Measurements from ENCODE around the gene ARMC3. TPM values are rescaled to one million over a fixed set of nuclear protein-coding genes. Genes with fewer than 3 reads are reported as not detected.
"Not testable (repeated sequence)": the region's sequence is repeated elsewhere in the genome, so short reads cannot be mapped to it uniquely, and the experiment has no call there.

The ARMC3 gene
- total RNA-seq, 1 donor from 2014 or later = not detected

DNA sequence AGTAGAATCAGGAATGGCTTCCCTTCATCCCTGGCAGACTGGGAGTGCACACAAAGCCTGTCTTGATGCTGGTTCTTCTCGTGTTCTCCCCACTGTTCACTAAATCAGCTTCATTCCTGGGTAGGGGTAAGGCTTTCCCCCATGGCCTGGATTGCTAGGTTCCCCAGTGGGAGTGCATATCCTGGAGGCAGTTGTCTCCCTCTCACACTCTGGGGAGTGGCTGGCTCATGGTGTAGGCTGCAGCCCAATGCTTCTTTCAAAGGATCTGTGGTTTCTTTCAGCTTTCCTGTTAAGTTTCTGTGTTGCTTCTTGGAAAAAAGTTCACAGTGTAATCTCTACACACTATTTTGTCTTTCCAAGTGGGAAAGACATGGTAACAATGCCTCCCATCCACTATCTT lies 32.6 kb upstream of the ARMC3 start:
- no peaks in the 10 kb centered on the region for H3K36me3 Mint-ChIP-seq (ENCODE audit: unreplicated experiment)
- no peaks in the 10 kb centered on the region for H3K27me3 Mint-ChIP-seq (ENCODE audit: unreplicated experiment)
- no peaks in the 10 kb centered on the region for H3K4me1 Mint-ChIP-seq (ENCODE audit: low read depth, unreplicated experiment)

DNA sequence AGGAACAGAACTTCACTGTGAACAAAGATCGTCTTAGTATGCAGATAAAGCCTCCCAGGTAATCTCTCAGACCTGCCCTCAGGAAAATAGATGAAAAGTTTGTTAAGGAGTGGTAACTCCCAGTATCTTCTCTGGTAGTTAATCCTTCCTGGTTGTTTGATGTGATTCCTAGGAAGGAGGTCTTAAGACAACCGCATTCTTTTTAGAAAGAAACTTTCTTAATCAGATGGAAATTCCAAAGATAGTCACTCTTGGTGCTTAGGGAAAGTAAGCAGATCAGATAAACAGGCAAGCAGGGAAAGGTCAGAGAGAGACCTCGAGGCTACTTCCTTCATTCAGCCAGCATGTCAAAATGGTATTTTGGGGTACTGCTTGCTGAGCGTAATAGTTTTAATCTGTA lies 30.5 kb upstream of the ARMC3 start:
- Mint-ChIP-seq H3K27me3 (ENCODE audit: unreplicated experiment) (no peaks in the 10 kb centered on the region), H3K27ac (ENCODE audit: unreplicated experiment) (no peak overlapping the region)
- TF ChIP-seq, protein P1, sequence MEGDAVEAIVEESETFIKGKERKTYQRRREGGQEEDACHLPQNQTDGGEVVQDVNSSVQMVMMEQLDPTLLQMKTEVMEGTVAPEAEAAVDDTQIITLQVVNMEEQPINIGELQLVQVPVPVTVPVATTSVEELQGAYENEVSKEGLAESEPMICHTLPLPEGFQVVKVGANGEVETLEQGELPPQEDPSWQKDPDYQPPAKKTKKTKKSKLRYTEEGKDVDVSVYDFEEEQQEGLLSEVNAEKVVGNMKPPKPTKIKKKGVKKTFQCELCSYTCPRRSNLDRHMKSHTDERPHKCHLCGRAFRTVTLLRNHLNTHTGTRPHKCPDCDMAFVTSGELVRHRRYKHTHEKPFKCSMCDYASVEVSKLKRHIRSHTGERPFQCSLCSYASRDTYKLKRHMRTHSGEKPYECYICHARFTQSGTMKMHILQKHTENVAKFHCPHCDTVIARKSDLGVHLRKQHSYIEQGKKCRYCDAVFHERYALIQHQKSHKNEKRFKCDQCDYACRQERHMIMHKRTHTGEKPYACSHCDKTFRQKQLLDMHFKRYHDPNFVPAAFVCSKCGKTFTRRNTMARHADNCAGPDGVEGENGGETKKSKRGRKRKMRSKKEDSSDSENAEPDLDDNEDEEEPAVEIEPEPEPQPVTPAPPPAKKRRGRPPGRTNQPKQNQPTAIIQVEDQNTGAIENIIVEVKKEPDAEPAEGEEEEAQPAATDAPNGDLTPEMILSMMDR (IDR thresholded peaks at IDR 0.05; ENCODE audit: partially characterized antibody, unreplicated experiment) = no peak

More for the DNA sequence above, 32.6 kb upstream of the ARMC3 start:
- DNase-seq = no peak
- Mint-ChIP-seq H3K27ac (ENCODE audit: unreplicated experiment) (no peak overlapping the region), H3K9me3 (ENCODE audit: unreplicated experiment) (peaks cover 2% of the 10 kb centered on the region), H3K4me3 (ENCODE audit: unreplicated experiment) (no peak overlapping the region)
- TF ChIP-seq, protein P1 (IDR thresholded peaks at IDR 0.05; ENCODE audit: partially characterized antibody, unreplicated experiment) = no peak

GRCh38 chr10:22899307-22899706 lies 28.5 kb upstream of the ARMC3 start:
- DNase-seq = no peak
- Mint-ChIP-seq H3K4me3 (ENCODE audit: unreplicated experiment) (no peak overlapping the region), H3K36me3 (ENCODE audit: unreplicated experiment) (no peaks in the 10 kb centered on the region), H3K4me1 (ENCODE audit: low read depth, unreplicated experiment) (no peaks in the 10 kb centered on the region), H3K27ac (ENCODE audit: unreplicated experiment) (no peak overlapping the region), H3K9me3 (ENCODE audit: unreplicated experiment) (no peaks in the 10 kb centered on the region), H3K27me3 (ENCODE audit: unreplicated experiment) (no peaks in the 10 kb centered on the region)
- TF ChIP-seq, protein P1 (IDR thresholded peaks at IDR 0.05; ENCODE audit: partially characterized antibody, unreplicated experiment) = no peak

More for the DNA sequence above, 30.5 kb upstream of the ARMC3 start:
- H3K4me3 Mint-ChIP-seq (ENCODE audit: unreplicated experiment) = no peak overlapping the region
- H3K4me1 Mint-ChIP-seq (ENCODE audit: low read depth, unreplicated experiment) = no peaks in the 10 kb centered on the region
- no peak for DNase-seq
- peaks cover 2% of the 10 kb centered on the region for H3K9me3 Mint-ChIP-seq (ENCODE audit: unreplicated experiment)
- H3K36me3 Mint-ChIP-seq (ENCODE audit: unreplicated experiment) = no peaks in the 10 kb centered on the region

DNA sequence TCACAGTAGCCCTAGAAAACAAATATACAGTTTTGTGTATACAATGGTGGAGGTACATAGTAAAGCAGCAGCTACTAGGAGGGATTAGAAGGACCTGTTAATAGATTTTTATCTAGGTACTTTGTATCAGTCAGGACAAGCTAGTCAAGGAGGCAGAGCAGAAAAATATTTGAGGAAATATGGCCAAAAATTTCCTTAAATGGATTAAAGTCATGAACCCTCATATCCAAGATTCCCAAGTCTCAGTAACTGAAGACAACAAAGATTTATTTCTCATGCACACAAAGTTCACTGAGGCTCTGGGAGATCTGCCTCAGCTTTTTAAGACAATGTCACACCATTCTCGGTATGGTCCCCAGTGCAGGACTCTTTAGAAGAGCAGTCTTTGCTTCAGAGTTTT lies 28.1 kb upstream of the ARMC3 start:
- H3K4me3 Mint-ChIP-seq (ENCODE audit: unreplicated experiment) = no peak overlapping the region
- TF ChIP-seq, protein P1 (IDR thresholded peaks at IDR 0.05; ENCODE audit: partially characterized antibody, unreplicated experiment) = no peak
- H3K9me3 Mint-ChIP-seq (ENCODE audit: unreplicated experiment) = no peaks in the 10 kb centered on the region
- DNase-seq = no peak
- H3K27ac Mint-ChIP-seq (ENCODE audit: unreplicated experiment) = no peak overlapping the region
- H3K27me3 Mint-ChIP-seq (ENCODE audit: unreplicated experiment) = no peaks in the 10 kb centered on the region
- H3K36me3 Mint-ChIP-seq (ENCODE audit: unreplicated experiment) = no peaks in the 10 kb centered on the region
- H3K4me1 Mint-ChIP-seq (ENCODE audit: low read depth, unreplicated experiment) = no peaks in the 10 kb centered on the region

DNA sequence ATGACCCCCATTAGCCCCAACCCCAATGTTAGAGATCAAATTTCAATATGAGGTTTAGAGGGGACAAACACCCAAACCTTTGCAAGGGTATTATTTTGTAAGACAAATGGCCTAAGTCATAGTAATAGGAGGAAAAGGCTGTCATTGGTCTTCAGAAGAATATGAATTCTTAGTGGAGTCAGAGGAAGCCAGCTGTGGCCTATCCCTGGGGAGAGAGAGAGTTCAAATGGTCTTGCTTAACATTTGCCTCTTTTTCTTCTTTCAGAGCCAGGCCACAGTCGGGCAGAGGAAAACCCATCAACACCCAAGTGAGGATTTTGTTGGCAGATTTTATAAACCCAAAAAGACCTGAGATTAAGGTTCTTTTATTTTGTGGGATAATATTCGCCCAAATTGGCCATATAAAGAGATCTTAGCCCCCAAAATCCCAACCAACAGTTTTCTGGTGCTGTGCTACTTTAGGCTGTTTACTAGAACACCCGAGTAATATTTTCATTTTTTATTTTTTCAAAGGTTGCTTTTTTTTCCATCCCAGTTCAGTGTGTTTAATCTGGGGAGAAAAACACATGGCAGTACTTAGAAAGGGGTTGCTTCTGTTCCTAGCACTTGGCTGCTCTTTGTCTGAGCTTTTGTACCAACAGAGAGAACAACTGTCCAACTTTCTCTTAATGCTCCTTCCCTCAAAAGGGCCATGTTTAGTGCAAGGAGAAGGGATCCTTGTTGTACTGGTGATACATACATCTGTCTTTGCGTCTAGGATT lies 26.8 kb upstream of the ARMC3 start:
- H3K27ac Mint-ChIP-seq (ENCODE audit: unreplicated experiment) = no peak overlapping the region
- TF ChIP-seq, protein P1 (IDR thresholded peaks at IDR 0.05; ENCODE audit: partially characterized antibody, unreplicated experiment) = no peak
- no peaks in the 10 kb centered on the region for H3K9me3 Mint-ChIP-seq (ENCODE audit: unreplicated experiment)
- H3K4me3 Mint-ChIP-seq (ENCODE audit: unreplicated experiment) = no peak overlapping the region
- H3K4me1 Mint-ChIP-seq (ENCODE audit: low read depth, unreplicated experiment) = no peaks in the 10 kb centered on the region
- DNase-seq = no peak
- no peaks in the 10 kb centered on the region for H3K27me3 Mint-ChIP-seq (ENCODE audit: unreplicated experiment)
- H3K36me3 Mint-ChIP-seq (ENCODE audit: unreplicated experiment) = no peaks in the 10 kb centered on the region

GRCh38 chr10:22902147-22902546 lies 25.7 kb upstream of the ARMC3 start:
- H3K27me3 Mint-ChIP-seq (ENCODE audit: unreplicated experiment); H3K9me3 Mint-ChIP-seq (ENCODE audit: unreplicated experiment); H3K4me3 Mint-ChIP-seq (ENCODE audit: unreplicated experiment); H3K36me3 Mint-ChIP-seq (ENCODE audit: unreplicated experiment); DNase-seq; H3K27ac Mint-ChIP-seq (ENCODE audit: unreplicated experiment); H3K4me1 Mint-ChIP-seq (ENCODE audit: low read depth, unreplicated experiment): not testable (repeated sequence)

All from glutamatergic neuron (in vitro differentiated cells).